Measurements from ENCODE around the gene GDF9. TPM values are rescaled to one million over a fixed set of nuclear protein-coding genes. Genes with fewer than 3 reads are reported as not detected.

Gene GDF9
- total RNA-seq, 1 experiment from 2014 or later, result 0.24 TPM

DNA sequence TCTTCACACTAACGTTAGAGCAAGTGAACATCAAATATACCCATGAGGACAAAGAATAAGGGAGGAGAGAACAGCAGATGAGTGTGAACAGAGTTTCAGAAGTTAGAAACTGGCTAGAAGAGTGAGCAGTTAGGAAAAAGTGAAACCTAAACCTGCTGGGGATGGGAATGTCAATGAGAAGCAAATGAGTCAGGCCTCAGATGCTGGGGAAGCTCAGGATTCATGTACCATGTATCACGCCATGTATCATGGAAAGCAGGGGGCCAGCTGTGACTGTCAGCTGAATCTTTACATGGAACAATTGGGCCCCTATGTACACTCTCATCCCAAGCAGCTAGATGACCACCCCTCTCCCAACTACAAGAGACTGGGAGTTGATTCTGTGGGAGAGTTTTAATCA is 16.2 kb downstream of the GDF9 start:
- Histone ChIP-seq H2BK12ac (ENCODE audit: insufficient read length, low read depth, low read length) (no peak overlapping the region), H2BK20ac (ENCODE audit: low read depth, low read length, poor library complexity, severe bottlenecking) (no peak overlapping the region), H3K4ac (ENCODE audit: low read depth, low read length) (no peak overlapping the region), H4K8ac (replicated peaks; ENCODE audit: insufficient read length, low read depth, low read length) (no peak overlapping the region), H4K20me1 (ENCODE audit: control insufficient read depth, insufficient read depth, insufficient read length) (no peaks in the 10 kb centered on the region), H3K79me2 (ENCODE audit: insufficient read depth, low read length) (no peaks in the 10 kb centered on the region), H3K9ac (ENCODE audit: extremely low read depth, insufficient read length, low read length) (no peak overlapping the region), H2AFZ (ENCODE audit: low read length) (no peak overlapping the region), H2AK5ac (ENCODE audit: insufficient read length, low read length) (no peak overlapping the region), H3T11ph (ENCODE audit: low read length) (no peak overlapping the region), H3K4me1 (ENCODE audit: insufficient read depth, low read length) (no peaks in the 10 kb centered on the region), H3K23me2 (ENCODE audit: insufficient read length, low read depth, low read length, poor library complexity, severe bottlenecking) (no peaks in the 10 kb centered on the region), H3K14ac (ENCODE audit: insufficient read depth, low read length) (no peak overlapping the region), H3K18ac (ENCODE audit: insufficient read length, low read depth, low read length) (no peak overlapping the region), H3K56ac (ENCODE audit: insufficient read length, low read depth, low read length) (no peak overlapping the region), H3K27ac (ENCODE audit: insufficient read length, low read depth, low read length) (no peak overlapping the region), H2BK120ac (ENCODE audit: low read depth, low read length, poor library complexity, severe bottlenecking) (no peak overlapping the region), H4K91ac (ENCODE audit: insufficient read length, low read depth, low read length) (no peak overlapping the region), H3K27me3 (ENCODE audit: insufficient read depth, low read length) (no peaks in the 10 kb centered on the region), H3K79me1 (ENCODE audit: insufficient read depth, low read depth, low read length, poor library complexity, severe bottlenecking) (no peaks in the 10 kb centered on the region), H4K5ac (ENCODE audit: insufficient read length, low read depth, low read length) (no peak overlapping the region), H2BK5ac (ENCODE audit: insufficient read length, low read length) (no peak overlapping the region), H3K23ac (ENCODE audit: insufficient read length, low read depth, low read length) (no peak overlapping the region), H2BK15ac (ENCODE audit: low read depth, low read length) (no peak overlapping the region), H3K4me2 (ENCODE audit: insufficient read depth, insufficient read length, low read length) (no peak overlapping the region), H3K9me3 (ENCODE audit: control insufficient read depth, low read depth, low read length) (no peaks in the 10 kb centered on the region)
- TF ChIP-seq CTCF (conservative IDR thresholded peaks at IDR 0.05), result no peak
- Mint-ChIP-seq H3K4me3 (no peak overlapping the region), H3K27me3 (ENCODE audit: low read depth) (no peaks in the 10 kb centered on the region), H3K9me3 (no peaks in the 10 kb centered on the region), H3K27ac (no peak overlapping the region), H3K36me3 (ENCODE audit: insufficient read depth in 1 of 3, low read depth in 3 of 3) (no peaks in the 10 kb centered on the region), H3K4me1 (peaks cover 3 to 8% of the 10 kb centered on the region in 2 experiments; a peak in 3 of 4 replicates)
- no CpG with 5 or more reads among the region's 2 CpGs for WGBS (ENCODE audit: extremely low coverage, insufficient read length, low lambda C conversion rate)
- DNase-seq, result no peak
